HepG2 (cell line): ENCODE data around the gene KIAA0319L. TPM values are rescaled to one million over a fixed set of nuclear protein-coding genes. Genes with fewer than 3 reads are reported as not detected.

ENCODE experiments used
- ATAC-seq: fragments of 200-7000 bp; cut with Tn5 transposase; 3 replicates; pipeline ENCODE4 v1.9.1; 2020; ENCODE audit warnings: mild to moderate bottlenecking, moderate library complexity
- BruUV-seq: library from RNA; stranded (reverse); fragments of 400-500 nt; replicated peaks from 2 replicates; lab custom pipeline; 2021; lab: Mats Ljungman, UMichigan
- CTCF ChIA-PET: fragments of 300-600 bp; formaldehyde crosslinking; extraction: SDS; loops from one replicate; lab custom pipeline; 2021; ENCODE audit warnings: low total read pairs, inconsistent platforms, low intra/inter-chr PET ratio; lab: Yijun Ruan, JAX
- POLR2A ChIA-PET: fragments of 350-600 bp; sonication (Branson Sonifier 250); formaldehyde crosslinking; loops from one replicate; lab custom pipeline; 2020; ENCODE audit warnings: antibody characterized with exemption, inconsistent platforms; lab: Yijun Ruan, JAX
- DNase-seq: peaks from one replicate; pipeline ENCODE4 v3.0.0-alpha.2; 2015; ENCODE audit warnings: low spot score
- FAIRE-seq: peaks from 3 replicates; lab custom pipeline; 2011; peaks lifted over from hg19 to GRCh38; lab: Jason Lieb, UNC
- H2AFZ ChIP-seq: one replicate; pipeline ENCODE4 v1.6.1; 2011; ENCODE audit warnings: low read length, inconsistent platforms
- H3K27ac ChIP-seq: fragments of 300-600 bp; 3 replicates; pipeline ENCODE4 v1.8.0; 2011; ENCODE audit warnings: mixed run types, mild to moderate bottlenecking, mixed read lengths, low read length, inconsistent platforms; ENCODE audit not compliant: insufficient read depth; ENCODE audit errors: extremely low read length
- H3K27me3 ChIP-seq, 2 experiments: fragments of 200-600 bp in 1 of 2; 2 replicates in 1 of 2; 3 replicates in 1 of 2; pipeline versions ENCODE4 v1.6.0 to v1.8.0; 2011; ENCODE audit warnings: low read length in 2 of 2, mild to moderate bottlenecking in 2 of 2, moderate library complexity in 2 of 2, inconsistent platforms in 1 of 2; ENCODE audit not compliant: insufficient read depth in 2 of 2, control insufficient read depth in 1 of 2
- H3K36me3 ChIP-seq, 2 experiments: fragments of 200-600 bp in 1 of 2; replicated peaks in 1 of 2; 2 replicates in 1 of 2; 3 replicates in 1 of 2; pipeline versions ENCODE4 v1.5.1 to v1.8.0; 2011; ENCODE audit warnings: low read length in 2 of 2, inconsistent platforms in 1 of 2; ENCODE audit not compliant: insufficient read depth in 2 of 2, control insufficient read depth in 1 of 2
- H3K4me1 ChIP-seq: 2 replicates; pipeline ENCODE4 v1.5.1; 2012; ENCODE audit warnings: low read length, inconsistent platforms; ENCODE audit not compliant: insufficient read depth
- H3K4me2 ChIP-seq: 2 replicates; pipeline ENCODE4 v1.6.0; 2011; ENCODE audit warnings: low read depth, low read length, inconsistent platforms
- H3K4me3 ChIP-seq, 3 experiments: fragments of 200-600 bp in 1 of 3; sonication (generic), shearing (Covaris generic) in 1 of 3; replicated peaks in 1 of 3; 2 replicates each; pipeline ENCODE4 v1.5.1; 2011 to 2016; ENCODE audit warnings: low read length in 3 of 3, inconsistent platforms in 2 of 3, low read depth in 2 of 3, mild to moderate bottlenecking in 2 of 3, control low read depth in 1 of 3, mixed read lengths in 1 of 3; ENCODE audit not compliant: insufficient read depth in 1 of 3
- H3K79me2 ChIP-seq: one replicate; pipeline ENCODE4 v1.6.1; 2011; ENCODE audit warnings: low read length, inconsistent platforms; ENCODE audit not compliant: insufficient read depth
- H3K9ac ChIP-seq: 2 replicates; pipeline ENCODE4 v1.6.0; 2011; ENCODE audit warnings: mild to moderate bottlenecking, low read depth, low read length, inconsistent platforms; ENCODE audit not compliant: insufficient read depth
- H3K9me3 ChIP-seq: 2 replicates; pipeline ENCODE4 v1.5.1; 2012; ENCODE audit warnings: mild to moderate bottlenecking, low read length
- H4K20me1 ChIP-seq: 2 replicates; pipeline ENCODE4 v1.6.0; 2011; ENCODE audit warnings: inconsistent platforms, mild to moderate bottlenecking, low read length, moderate library complexity; ENCODE audit not compliant: insufficient read depth
- BRF2 ChIP-seq: sonication (generic); formaldehyde crosslinking; IDR thresholded peaks from 2 replicates; pipeline ENCODE4 v1.8.1; 2022; ENCODE audit warnings: mild to moderate bottlenecking, missing genetic modification reagents
- ERF ChIP-seq: IDR thresholded peaks from 2 replicates; pipeline ENCODE4 v1.6.1; 2018; ENCODE audit warnings: missing biosample characterization, missing genetic modification reagents
- KAT8 ChIP-seq: IDR thresholded peaks from 2 replicates; pipeline ENCODE4 v1.6.1; 2016; ENCODE audit warnings: missing genetic modification reagents, missing compliant biosample characterization
- POLR2G ChIP-seq: fragments of 200-400 bp; formaldehyde crosslinking; IDR thresholded peaks from 2 replicates; pipeline ENCODE4 v1.6.1; 2018; ENCODE audit warnings: mild to moderate bottlenecking, low read depth, low read length, moderate library complexity
- SMAD3 ChIP-seq: sonication (generic); formaldehyde crosslinking; IDR thresholded peaks from 2 replicates; pipeline ENCODE4 v1.4.0; 2020; ENCODE audit warnings: missing genetic modification reagents
- SRSF4 ChIP-seq: fragments of 200-400 bp; formaldehyde crosslinking; IDR thresholded peaks from one replicate; pipeline ENCODE4 v1.6.1; 2018; ENCODE audit warnings: mild to moderate bottlenecking, low read depth, low read length, moderate library complexity; ENCODE audit not compliant: poor library complexity, severe bottlenecking
- U2AF1 ChIP-seq: fragments of 200-400 bp; formaldehyde crosslinking; optimal IDR thresholded peaks from 2 replicates; pipeline ENCODE3; 2017; ENCODE audit warnings: mild to moderate bottlenecking, low read depth, low read length
- ZFP37 ChIP-seq: sonication (generic); formaldehyde crosslinking; IDR thresholded peaks from 2 replicates; pipeline ENCODE4 v1.4.0; 2020; ENCODE audit warnings: missing genetic modification reagents, borderline replicate concordance
- ZNF24 ChIP-seq: fragments of 450-650 bp; IDR thresholded peaks from 2 replicates; pipeline ENCODE4 v1.6.1; 2017; ENCODE audit warnings: antibody characterized with exemption, mild to moderate bottlenecking
- ZNF251 ChIP-seq: sonication (generic); formaldehyde crosslinking; IDR thresholded peaks from 2 replicates; pipeline ENCODE4 v1.9.0; 2021; ENCODE audit warnings: mild to moderate bottlenecking, missing genetic modification reagents
- ZNF362 ChIP-seq: sonication (generic); formaldehyde crosslinking; IDR thresholded peaks from 2 replicates; pipeline ENCODE4 v1.4.0; 2020; ENCODE audit warnings: missing genetic modification reagents, mild to moderate bottlenecking, borderline replicate concordance
- ZNF512 ChIP-seq: sonication (generic); formaldehyde crosslinking; IDR thresholded peaks from 2 replicates; pipeline ENCODE4 v1.4.0; 2020; ENCODE audit warnings: mild to moderate bottlenecking, missing genetic modification reagents
- ZNF652 ChIP-seq: IDR thresholded peaks from 2 replicates; pipeline ENCODE4 v1.6.1; 2016; ENCODE audit warnings: low read depth, borderline replicate concordance
- ZNF768 ChIP-seq: sonication (generic); formaldehyde crosslinking; IDR thresholded peaks from 2 replicates; pipeline ENCODE4 v1.4.0; 2020; ENCODE audit warnings: missing genetic modification reagents
- WGBS: methylation state at CpG from one replicate; pipeline ENCODE4 v1.1.6; 2017; ENCODE audit warnings: low lambda C conversion rate; 5-methylcytosine and 5-hydroxymethylcytosine counted together
- in situ Hi-C: cut with HindIII; loops from 2 replicates; pipeline ENCODE4 v1.10.0; 2017; ENCODE audit warnings: low pct_unique_long_range_greater_than_20kb; ENCODE audit not compliant: extremely low pct_ligation_motif_present
- intact Hi-C: fragments of 100-400 bp; cut with micrococcal nuclease; formaldehyde crosslinking; loops from one replicate; pipeline ENCODE4 v1.10.0; 2022; ENCODE audit not compliant: unreplicated experiment
- polyA plus RNA-seq, 8 experiments: library from polyadenylated mRNA; depleted of rRNA in 3 of 8; stranded (reverse) in 7 of 8; unstranded in 1 of 8; fragments of >200 nt; fragmentation: Illumina TruSeq in 4 of 8; extraction: Trizol in 4 of 8; gene quantifications; 2 replicates each; pipeline versions ENCODE4 v1.2.1 to v1.2.3, GENCODE V29; 2011 to 2016; ENCODE audit warnings: low read depth in 4 of 8, missing spikeins in 1 of 8, mixed read lengths in 1 of 8; ENCODE audit not compliant: insufficient read depth in 1 of 8
- total RNA-seq, 5 experiments: library from RNA; depleted of rRNA; stranded (reverse); fragments of >200 nt; fragmentation: Illumina TruSeq; extraction: Trizol; gene quantifications; 2 replicates each; pipeline ENCODE4 v1.2.3, GENCODE V29; 2016; ENCODE audit warnings: low read depth in 1 of 5

The KIAA0319L gene
- total and polyA plus RNA-seq, 2 of the 13 experiments (the other 11 are each of a cell fraction or from before 2014, with no cell fraction given), result 33.4 to 82.6 TPM

- TF ChIP-seq U2AF1 (peak; percentile 35), ZNF768 (CRISPR knock-in tag) (peak; percentile 9; the same call in 1 of the 2 replicates), ZNF652 (CRISPR knock-in tag) (no peak), SMAD3 (CRISPR knock-in tag) (no peak)
These were observed 602 bp downstream of the KIAA0319L start (continued) for GRCh38 chr1:35556484-35557117.

- DNase-seq, result peak; percentile 97
- in situ Hi-C loops, result loop anchor here (10.0 kb wide), 1 partner anchor 361 kb away; the partner anchor contains the start of gene SFPQ
- peak; percentile 63 for ATAC-seq
- Histone ChIP-seq H3K4me3 (peak overlapping the region; percentile 67 to 84 (median 82); a peak in 5 of 6 replicates), H3K27me3 (no peaks in the 10 kb centered on the region), H2AFZ (no peak overlapping the region), H3K79me2 (peaks cover 22% of the 10 kb centered on the region), H3K9ac (peak overlapping the region; percentile 89), H3K27ac (peak overlapping the region; percentile 98), H3K9me3 (no peaks in the 10 kb centered on the region), H3K36me3 (peaks cover 7 to 26% of the 10 kb centered on the region in 2 experiments; a peak in 4 of 5 replicates), H4K20me1 (peaks cover 14% of the 10 kb centered on the region), H3K4me1 (peaks cover 52% of the 10 kb centered on the region), H3K4me2 (peak overlapping the region; percentile 80)
- FAIRE-seq, result peak; percentile 96
- 7% methylated on average over 10 of the region's 10 CpGs for WGBS
- CTCF ChIA-PET, result no interaction called here
- intact Hi-C loops, result no loop called here
- POLR2A ChIA-PET, result interaction anchor here (0.8 to 2.4 kb wide), 15 partner anchors 8 to 363 kb away, joined by 3 to 25 read pairs (median 5); partner anchors contain the start of genes CLSPN, SFPQ and TFAP2E
- BruUV-seq, result no TSS peak
- peak; percentile 40; the same call in 1 of the 2 replicates for TF ChIP-seq KAT8 (CRISPR knock-in tag)
- no peak for TF ChIP-seq ZNF24
- no peak for TF ChIP-seq BRF2 (CRISPR knock-in tag)
- TF ChIP-seq ZNF251 (CRISPR knock-in tag), result no peak
- TF ChIP-seq POLR2G, result no peak
- TF ChIP-seq ERF (CRISPR knock-in tag), result no peak; the same call in 1 of the 2 replicates
- no peak for TF ChIP-seq ZNF512 (CRISPR knock-in tag)
- TF ChIP-seq SRSF4, result no peak
- TF ChIP-seq ZNF362 (CRISPR knock-in tag), result no peak
- no peak for TF ChIP-seq ZFP37 (CRISPR knock-in tag)
These were observed 1.4 kb downstream of the KIAA0319L start for GRCh38 chr1:35555601-35556477.
